ENCODE measurements around the gene ST3GAL2. TPM values are rescaled to one million over a fixed set of nuclear protein-coding genes. Genes with fewer than 3 reads are reported as not detected.
"Not testable (repeated sequence)": the region's sequence is repeated elsewhere in the genome, so short reads cannot be mapped to it uniquely, and the experiment has no call there.

ST3GAL2 gene
- total and polyA plus RNA-seq, 12 donors, result 5.3 to 30.8 (median 22.6) TPM

- intact Hi-C loops (cut with DNase I), result no loop called here
- TF ChIP-seq POLR2A (IDR thresholded peaks at IDR 0.05) (no peak), CTCF (IDR thresholded peaks at IDR 0.05) (no peak)
- no peak for DNase-seq
- Histone ChIP-seq H3K9me3 (replicated peaks in 1 of 3) (no peaks in the 10 kb centered on the region), H3K36me3 (replicated peaks in 1 of 2) (peaks cover 0 to 63% of the 10 kb centered on the region in 2 donors), H3K4me3 (no peak overlapping the region), H3K27ac (no peak overlapping the region), H3K27me3 (no peaks in the 10 kb centered on the region), H3K4me1 (replicated peaks in 1 of 2) (no peaks in the 10 kb centered on the region)
- WGBS, 4 donors, result 95 to 96% (median 96%) methylated on average over 22 of the region's 22 CpGs
Observed at GRCh38 chr16:70372921-70373728, 65.8 kb downstream of the ST3GAL2 start.

- WGBS, 4 donors, result 88 to 94% (median 92%) methylated on average over 10 of the region's 10 CpGs
- no peak for TF ChIP-seq CTCF (IDR thresholded peaks at IDR 0.05)
- TF ChIP-seq POLR2A (IDR thresholded peaks at IDR 0.05), result no peak
- H3K27me3 ChIP-seq, result no peaks in the 10 kb centered on the region
- no peak overlapping the region for H3K4me3 ChIP-seq
- H3K36me3 ChIP-seq (replicated peaks in 1 of 2), result peaks cover 0 to 79% of the 10 kb centered on the region in 2 donors
- H3K9me3 ChIP-seq (replicated peaks in 1 of 3), result no peaks in the 10 kb centered on the region
- H3K27ac ChIP-seq, result no peak overlapping the region
- no peaks in the 10 kb centered on the region for H3K4me1 ChIP-seq (replicated peaks in 1 of 2)
- no peak for DNase-seq
- intact Hi-C loops (cut with DNase I), result no loop called here
Observed at GRCh38 chr16:70370924-70371323, 68.0 kb downstream of the ST3GAL2 start.

GRCh38 chr16:70370145-70370544 lies 68.8 kb downstream of the ST3GAL2 start:
- H3K4me3 ChIP-seq; H3K9me3 ChIP-seq (replicated peaks in 1 of 3); intact Hi-C loops (cut with DNase I); H3K27ac ChIP-seq; H3K27me3 ChIP-seq; H3K4me1 ChIP-seq (replicated peaks in 1 of 2): not testable (repeated sequence)
- DNase-seq, result peak in 3 of 7 donors; percentile 42 to 49 (median 47)
- TF ChIP-seq CTCF (IDR thresholded peaks at IDR 0.05), result peak; percentile 54 to 76 (median 64)
- 27 to 43% (median 36%) methylated on average over 10 of the region's 10 CpGs for WGBS, 4 donors
- peaks cover 0 to 79% of the 10 kb centered on the region in 2 donors for H3K36me3 ChIP-seq (replicated peaks in 1 of 2)

GRCh38 chr16:70364399-70364798 lies 74.5 kb downstream of the ST3GAL2 start:
- TF ChIP-seq POLR2A (IDR thresholded peaks at IDR 0.05), result no peak
- no peak for TF ChIP-seq CTCF (IDR thresholded peaks at IDR 0.05)
- Histone ChIP-seq H3K9me3 (replicated peaks in 1 of 3) (no peaks in the 10 kb centered on the region), H3K27ac (no peak overlapping the region), H3K27me3 (no peaks in the 10 kb centered on the region), H3K4me3 (no peak overlapping the region), H3K36me3 (replicated peaks in 1 of 2) (peaks cover 0 to 95% of the 10 kb centered on the region in 2 donors), H3K4me1 (replicated peaks in 1 of 2) (no peaks in the 10 kb centered on the region)
- no peak for DNase-seq
- intact Hi-C loops (cut with DNase I), result loop anchor here in 1 of 2 donors (10.0 kb wide), 1 partner anchor 280 kb away; the partner anchor contains the start of gene IL34
- 86 to 95% (median 93%) methylated on average over 3 to 5 of the region's 5 CpGs for WGBS, 4 donors
